Measurements from ENCODE around the gene DDR2.

GRCh38 chr1:162677607-162678371, 45.5 kb downstream of the DDR2 start:
- TF ChIP-seq CTCF (IDR thresholded peaks at IDR 0.05), result peak in 3 of 4 experiments; percentile 10 to 17 (median 12)
- no peak for TF ChIP-seq POLR2A (IDR thresholded peaks at IDR 0.05)
- no peak for TF ChIP-seq EP300 (IDR thresholded peaks at IDR 0.05)
